HG02852 (cell line): ENCODE results near the gene FDCSP.
"Not testable (repeated sequence)": the region's sequence is repeated elsewhere in the genome, so short reads cannot be mapped to it uniquely, and the experiment has no call there.

Source experiments
- ATAC-seq: cut with Tn5 transposase; IDR thresholded peaks from one replicate; pipeline ENCODE4 v1.9.1; 2021; ENCODE audit warnings: mild to moderate bottlenecking, moderate library complexity; ENCODE audit not compliant: unreplicated experiment

The FDCSP gene

DNA sequence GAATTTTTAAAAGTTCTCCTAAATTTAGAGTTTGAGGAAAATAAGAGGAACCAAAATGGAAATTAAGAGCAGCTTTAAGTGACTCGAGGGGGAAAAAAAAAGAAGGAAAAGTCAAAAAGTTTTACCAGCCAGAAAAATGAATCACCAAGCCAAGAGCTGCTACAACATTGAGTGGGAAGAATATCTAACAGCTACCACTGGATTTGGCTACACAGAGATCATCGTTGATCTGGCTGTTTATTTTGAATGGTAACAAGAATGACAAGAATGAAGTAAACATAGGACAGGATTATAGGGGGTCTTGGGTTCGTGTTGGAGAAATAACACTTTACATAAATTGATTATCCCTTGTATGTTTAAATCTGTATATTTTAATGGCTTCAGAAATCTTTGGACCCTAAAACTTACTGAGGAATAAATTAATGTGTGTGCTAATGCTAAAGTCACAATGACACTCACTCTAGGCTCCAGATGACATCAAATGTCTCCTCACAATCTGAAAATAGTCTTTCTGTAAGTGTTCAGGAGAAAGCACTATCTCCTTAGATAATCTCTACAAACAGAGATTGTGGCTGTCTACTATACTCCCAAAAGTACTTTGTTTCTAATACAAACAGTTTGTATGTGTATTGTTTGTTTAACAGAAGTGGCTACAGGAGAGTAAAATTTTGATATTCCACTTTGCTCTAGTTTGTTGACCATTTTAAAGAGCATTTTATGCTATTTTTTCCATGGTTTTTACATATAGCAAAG, 13.4 kb downstream of the FDCSP start:
- no peak for ATAC-seq

DNA sequence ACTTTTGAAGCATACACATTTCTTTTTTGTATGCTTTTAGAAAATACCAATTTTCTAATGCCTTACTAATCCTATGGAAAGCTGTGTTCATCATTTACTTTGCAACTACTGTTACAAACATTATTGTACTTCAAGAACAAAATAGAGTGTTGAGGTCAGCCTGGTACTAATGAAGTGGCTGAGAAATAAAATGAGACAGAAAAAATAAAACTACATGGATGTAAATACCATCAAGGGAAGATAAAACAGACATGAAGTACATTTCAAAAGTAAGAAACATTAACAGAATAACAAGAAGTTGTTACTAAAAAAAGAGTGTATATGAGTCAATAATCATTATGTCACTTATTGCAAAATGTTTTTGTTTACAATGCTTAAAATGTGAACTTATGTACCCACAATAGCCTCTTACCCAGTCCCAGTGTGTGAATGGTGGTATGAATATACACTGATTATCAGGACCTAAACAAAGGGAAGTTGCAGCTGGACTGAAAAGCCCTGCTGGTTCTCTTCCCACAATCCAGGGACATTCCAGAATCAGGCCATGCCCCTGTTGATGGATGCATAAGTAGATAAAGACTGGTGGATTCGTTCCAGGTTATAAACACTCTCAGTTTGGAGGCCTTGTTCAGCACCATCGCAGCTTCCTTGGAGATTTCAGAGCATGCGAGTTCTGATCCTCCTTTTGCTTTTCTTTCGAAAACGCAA, 14.1 kb downstream of the FDCSP start:
- ATAC-seq = no peak

DNA sequence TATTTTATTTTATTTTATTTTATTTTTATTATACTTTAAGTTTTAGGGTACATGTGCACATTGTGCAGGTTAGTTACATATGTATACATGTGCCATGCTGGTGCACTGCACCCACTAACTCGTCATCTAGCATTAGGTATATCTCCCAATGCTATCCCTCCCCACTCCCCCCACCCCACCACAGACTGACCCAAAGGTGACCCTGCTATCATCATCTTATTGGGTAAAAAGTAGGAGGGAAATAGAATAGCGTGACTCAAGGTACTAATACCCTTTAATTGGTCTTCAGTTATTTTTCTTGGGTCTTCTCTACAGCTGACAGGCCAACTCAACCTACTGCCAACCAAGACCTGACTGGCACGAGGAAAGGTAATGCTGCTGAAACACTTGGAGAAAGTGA, 16.4 kb downstream of the FDCSP start, which contains the start of gene CSN3:
Gene CSN3, plus strand, starts transcription at position 301 of the 400 bp plus-strand sequence. CDS start 2,223 bp downstream, outside the sequence.
- not testable (repeated sequence) for ATAC-seq

DNA sequence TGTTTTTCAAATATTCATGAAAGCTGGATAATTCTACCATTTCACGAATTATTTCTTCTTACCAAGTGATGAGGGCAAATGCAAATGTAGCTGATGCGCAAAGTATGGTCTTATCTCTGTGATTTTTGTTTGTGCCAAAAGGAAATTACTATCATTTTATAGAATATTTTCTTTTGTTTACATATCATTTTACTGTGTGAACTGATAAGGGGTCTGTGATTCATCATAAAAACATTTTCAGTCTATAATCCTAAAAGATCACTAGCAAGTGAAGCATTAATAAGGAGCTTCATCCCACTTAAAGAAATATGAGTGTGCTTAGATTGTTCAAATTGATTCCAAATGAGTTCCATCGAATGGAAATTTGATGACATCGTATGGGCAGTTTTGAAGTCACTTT, 17.2 kb downstream of the FDCSP start:
- ATAC-seq = no peak

DNA sequence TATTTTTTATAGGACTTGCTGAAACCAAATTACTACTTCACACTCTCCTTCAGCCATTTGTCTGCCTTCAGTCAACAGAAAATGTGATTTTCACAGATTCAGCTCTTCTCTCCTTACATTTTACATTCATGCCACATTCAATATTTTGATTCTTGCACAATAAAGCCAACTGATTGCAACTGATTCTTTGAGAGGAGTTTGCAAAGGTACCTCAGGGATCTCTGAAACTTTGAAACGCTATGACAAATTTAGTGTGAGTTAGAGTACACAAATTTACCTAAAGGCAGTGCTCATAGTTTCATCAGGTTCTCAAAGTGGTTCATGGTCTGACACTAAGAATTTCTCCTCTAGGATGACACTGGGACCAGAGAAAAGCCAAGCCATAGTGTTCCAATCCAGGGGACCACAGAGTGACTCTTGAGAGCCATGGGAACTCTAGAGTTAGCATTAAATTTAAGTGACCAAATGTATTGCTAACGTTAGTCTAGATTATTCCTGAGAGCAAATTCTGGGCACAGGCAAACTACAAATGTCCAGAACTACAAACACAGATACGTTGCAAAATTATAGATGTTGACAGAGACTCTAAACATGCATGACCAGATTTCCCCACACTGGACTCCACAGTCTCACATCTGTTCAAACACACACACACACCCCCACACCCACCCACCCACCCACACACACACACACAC, 25.5 kb downstream of the FDCSP start:
- no peak for ATAC-seq

DNA sequence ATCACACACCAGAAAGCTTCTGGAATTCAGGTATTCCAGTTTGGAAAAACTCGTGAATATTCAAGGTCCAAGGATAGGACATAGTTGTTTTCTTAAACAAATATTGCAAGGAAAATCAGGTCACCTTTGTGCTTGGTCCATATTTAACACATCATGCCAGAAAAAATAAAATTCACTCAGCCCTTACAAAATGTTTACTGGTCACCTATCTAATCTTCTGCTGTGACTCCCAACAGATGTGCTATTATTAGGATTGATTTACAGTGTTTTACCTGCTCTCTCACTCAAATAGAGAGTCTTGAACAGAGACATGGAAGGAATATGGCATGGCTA, 26.0 kb downstream of the FDCSP start:
- no peak for ATAC-seq

DNA sequence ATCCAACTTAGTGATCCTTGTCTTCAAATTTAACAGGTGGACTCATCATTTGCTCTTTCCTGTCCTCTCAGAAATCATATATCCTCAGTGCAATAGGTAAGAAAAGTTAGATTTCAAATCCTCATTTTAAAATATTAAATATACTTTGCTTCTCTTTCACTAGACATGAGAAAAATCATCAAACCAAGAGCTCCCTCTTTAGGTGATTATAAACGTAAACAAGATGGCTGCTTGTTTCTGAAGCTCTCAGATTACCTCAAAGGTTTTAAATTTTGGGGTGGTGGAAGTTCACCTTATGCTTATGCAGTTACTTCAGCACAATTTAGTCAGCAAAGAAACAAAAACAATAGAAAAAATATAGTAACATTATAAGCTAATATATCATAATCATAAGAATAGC, 43.8 kb downstream of the FDCSP start:
- ATAC-seq = no peak

DNA sequence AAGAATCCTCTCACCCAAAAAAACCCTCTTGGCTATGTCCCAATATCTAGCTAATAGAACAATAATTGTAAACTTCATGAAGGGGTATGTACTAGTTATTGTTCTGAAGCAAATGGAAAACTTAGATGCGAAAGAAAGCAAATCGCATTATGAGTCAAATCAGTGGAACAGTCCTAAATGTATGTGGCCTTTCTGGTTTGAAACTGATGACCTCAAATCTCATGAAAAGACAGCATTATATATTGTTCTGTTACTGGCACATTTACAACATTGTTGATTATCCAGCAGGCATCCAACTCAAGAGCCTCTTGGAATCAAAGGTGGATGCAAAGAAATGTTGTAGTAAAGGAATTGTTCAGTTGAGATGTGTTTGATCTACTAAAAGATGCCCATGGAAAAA, 51.2 kb downstream of the FDCSP start:
- ATAC-seq = no peak

DNA sequence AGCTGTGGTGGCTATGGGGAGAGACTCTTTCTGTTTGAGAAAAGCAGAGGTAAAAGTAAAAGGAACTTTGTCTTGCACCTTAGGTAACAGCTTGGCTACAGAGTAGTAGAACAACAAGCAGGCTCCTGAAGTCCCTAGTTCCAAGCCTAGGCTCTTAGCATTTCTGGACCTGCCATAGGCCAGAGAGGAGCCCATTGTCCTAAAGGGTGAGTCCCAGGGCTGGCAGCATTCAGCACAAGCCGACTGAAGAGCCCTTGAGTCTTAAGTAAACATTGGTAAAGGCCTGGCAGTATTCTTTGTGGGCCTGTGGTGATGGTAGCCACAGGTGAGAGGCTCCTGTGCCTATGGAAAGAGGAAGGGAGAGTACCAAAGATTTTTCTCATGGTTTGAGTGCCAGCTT, 54.6 kb downstream of the FDCSP start:
- ATAC-seq = no peak
